Sciatic nerve (tissue), 2 donors: ENCODE results near the gene CRX. TPM values are rescaled to one million over a fixed set of nuclear protein-coding genes. Genes with fewer than 3 reads are reported as not detected.

Experiments
- ATAC-seq: fragments of 200-7000 bp; cut with Tn5 transposase; one replicate; pipeline ENCODE4 v1.9.1; 2020; ENCODE audit warnings: mild to moderate bottlenecking, moderate library complexity
- DNase-seq: peaks from one replicate; pipeline ENCODE4 v3.0.0-alpha.2; 2020; ENCODE audit warnings: low spot score
- intact Hi-C: fragments of 100-400 bp; cut with DNase I; formaldehyde crosslinking; loops from one replicate; pipeline ENCODE4 v1.14.2; 2022
- total RNA-seq: library from RNA; stranded (reverse); fragmentation: NEBNext Ultra II Directional; extraction: Animal tissue kit (Norgen Biotek cat#: 25700); gene quantifications from one replicate; pipeline ENCODE4 v1.2.1, GENCODE V29; 2021
- donor health status: DM: no; HTN: no; CAD: no.
- donor health status: DM: no; HTN: no; CAD: no.

Gene CRX
- total RNA-seq, 1 donor from 2014 or later = 0.09 TPM

GRCh38 chr19:47891923-47892666, 70.4 kb downstream of the CRX start:
- intact Hi-C loops = no loop called here
- DNase-seq (peak; percentile 1), ATAC-seq (no peak)

Other genes with a start within 250 kb of the CRX start
- 0.71 TPM for gene ZNF541, start 248.8 kb upstream of the CRX start, total RNA-seq
- gene BICRA, start 212.8 kb upstream of the CRX start, total RNA-seq = 23.9 TPM
- gene EHD2, start 108.5 kb upstream of the CRX start, total RNA-seq = 153 TPM
- gene NOP53, start 76.4 kb upstream of the CRX start, total RNA-seq = 297 TPM
- gene SELENOW, start 43.2 kb upstream of the CRX start, total RNA-seq = 306 TPM
- not detected for gene TPRX1, start 17.4 kb upstream of the CRX start, total RNA-seq
- not detected for gene TPRX2, start 37.3 kb downstream of the CRX start, total RNA-seq
- not detected for gene SULT2A1, start 64.4 kb downstream of the CRX start, total RNA-seq
- gene BSPH1, start 170.2 kb downstream of the CRX start, total RNA-seq = not detected
- not detected for gene ELSPBP1, start 172.7 kb downstream of the CRX start, total RNA-seq
- gene CABP5, start 222.1 kb downstream of the CRX start, total RNA-seq = not detected